ENCODE measurements around the gene FMC1.

DNA sequence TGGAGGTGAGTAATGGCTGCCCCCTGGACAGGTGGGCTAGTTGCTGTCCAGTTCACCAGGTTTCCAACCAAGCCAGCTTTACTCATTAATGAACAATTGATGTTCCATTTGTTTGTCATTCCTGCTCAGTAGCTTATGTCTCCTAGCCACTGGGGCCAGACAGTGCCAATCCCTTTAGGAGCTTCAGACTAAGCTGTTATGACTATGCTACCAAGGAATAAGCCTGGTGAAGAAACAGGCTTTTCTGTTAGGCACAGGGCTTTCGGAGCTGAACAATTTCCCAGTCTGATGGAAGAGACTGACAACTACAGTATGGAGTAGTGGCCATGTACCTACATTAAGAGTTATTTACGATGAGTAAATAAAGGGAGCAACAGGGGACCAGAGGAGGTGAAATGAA, 2.1 kb upstream of the FMC1 start:
- TF ChIP-seq, protein P1, sequence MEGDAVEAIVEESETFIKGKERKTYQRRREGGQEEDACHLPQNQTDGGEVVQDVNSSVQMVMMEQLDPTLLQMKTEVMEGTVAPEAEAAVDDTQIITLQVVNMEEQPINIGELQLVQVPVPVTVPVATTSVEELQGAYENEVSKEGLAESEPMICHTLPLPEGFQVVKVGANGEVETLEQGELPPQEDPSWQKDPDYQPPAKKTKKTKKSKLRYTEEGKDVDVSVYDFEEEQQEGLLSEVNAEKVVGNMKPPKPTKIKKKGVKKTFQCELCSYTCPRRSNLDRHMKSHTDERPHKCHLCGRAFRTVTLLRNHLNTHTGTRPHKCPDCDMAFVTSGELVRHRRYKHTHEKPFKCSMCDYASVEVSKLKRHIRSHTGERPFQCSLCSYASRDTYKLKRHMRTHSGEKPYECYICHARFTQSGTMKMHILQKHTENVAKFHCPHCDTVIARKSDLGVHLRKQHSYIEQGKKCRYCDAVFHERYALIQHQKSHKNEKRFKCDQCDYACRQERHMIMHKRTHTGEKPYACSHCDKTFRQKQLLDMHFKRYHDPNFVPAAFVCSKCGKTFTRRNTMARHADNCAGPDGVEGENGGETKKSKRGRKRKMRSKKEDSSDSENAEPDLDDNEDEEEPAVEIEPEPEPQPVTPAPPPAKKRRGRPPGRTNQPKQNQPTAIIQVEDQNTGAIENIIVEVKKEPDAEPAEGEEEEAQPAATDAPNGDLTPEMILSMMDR (IDR thresholded peaks at IDR 0.05), result no peak
- no peak for TF ChIP-seq POLR2A (IDR thresholded peaks at IDR 0.05)
